Measurements from ENCODE around the gene DDX20.

DDX20 gene

DNA sequence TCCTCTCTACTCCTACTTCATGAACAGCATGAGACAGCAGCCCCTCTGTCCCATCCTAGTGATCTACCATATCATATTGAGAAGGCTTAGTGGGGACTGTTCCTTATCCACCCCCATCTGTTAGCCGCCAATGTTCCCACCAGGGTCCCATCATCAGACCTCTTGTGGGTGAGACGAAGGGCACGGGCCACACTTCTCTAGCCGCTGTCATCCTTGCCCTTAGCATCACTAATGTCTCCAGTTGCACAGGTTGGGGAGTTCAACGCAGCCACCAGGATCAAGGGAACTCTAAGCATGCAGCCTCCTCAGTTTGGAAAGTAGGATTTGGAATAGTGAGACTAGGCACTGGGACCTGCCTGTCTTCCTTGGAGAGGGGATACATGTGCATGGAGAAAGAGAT lies 36.6 kb upstream of the DDX20 start:
- TF ChIP-seq, protein P1, sequence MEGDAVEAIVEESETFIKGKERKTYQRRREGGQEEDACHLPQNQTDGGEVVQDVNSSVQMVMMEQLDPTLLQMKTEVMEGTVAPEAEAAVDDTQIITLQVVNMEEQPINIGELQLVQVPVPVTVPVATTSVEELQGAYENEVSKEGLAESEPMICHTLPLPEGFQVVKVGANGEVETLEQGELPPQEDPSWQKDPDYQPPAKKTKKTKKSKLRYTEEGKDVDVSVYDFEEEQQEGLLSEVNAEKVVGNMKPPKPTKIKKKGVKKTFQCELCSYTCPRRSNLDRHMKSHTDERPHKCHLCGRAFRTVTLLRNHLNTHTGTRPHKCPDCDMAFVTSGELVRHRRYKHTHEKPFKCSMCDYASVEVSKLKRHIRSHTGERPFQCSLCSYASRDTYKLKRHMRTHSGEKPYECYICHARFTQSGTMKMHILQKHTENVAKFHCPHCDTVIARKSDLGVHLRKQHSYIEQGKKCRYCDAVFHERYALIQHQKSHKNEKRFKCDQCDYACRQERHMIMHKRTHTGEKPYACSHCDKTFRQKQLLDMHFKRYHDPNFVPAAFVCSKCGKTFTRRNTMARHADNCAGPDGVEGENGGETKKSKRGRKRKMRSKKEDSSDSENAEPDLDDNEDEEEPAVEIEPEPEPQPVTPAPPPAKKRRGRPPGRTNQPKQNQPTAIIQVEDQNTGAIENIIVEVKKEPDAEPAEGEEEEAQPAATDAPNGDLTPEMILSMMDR (conservative IDR thresholded peaks at IDR 0.05; ENCODE audit: low read depth, low read length), result no peak
- no peak for DNase-seq (ENCODE audit: low read depth)
- no peak overlapping the region for H3K4me3 ChIP-seq (ENCODE audit: low read depth, low read length)

DNA sequence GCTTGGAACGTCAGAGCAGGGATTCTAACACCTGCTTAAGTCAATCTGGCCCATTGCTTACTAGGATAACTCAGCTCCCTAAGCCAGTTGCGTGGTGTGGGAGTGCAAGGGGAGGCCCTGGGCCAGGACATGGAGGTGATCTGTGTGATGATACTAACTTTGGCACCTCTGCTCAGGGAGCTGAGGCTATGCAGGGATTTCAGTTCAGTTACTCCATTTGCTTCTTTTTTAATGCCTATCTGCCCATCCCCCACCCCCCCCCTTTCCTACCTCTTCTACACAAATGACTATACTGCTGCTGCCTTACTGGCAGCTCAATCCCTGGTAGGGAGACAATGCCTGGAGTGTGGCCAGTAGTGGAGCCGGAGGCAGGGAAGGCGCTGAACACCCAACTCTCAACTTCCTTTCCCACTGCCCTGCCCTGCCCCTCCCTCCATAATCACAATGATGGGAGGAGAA lies 36.0 kb upstream of the DDX20 start:
- no peak for DNase-seq (ENCODE audit: low read depth)
- TF ChIP-seq, protein P1 (conservative IDR thresholded peaks at IDR 0.05; ENCODE audit: low read depth, low read length), result no peak
- H3K4me3 ChIP-seq (ENCODE audit: low read depth, low read length), result no peak overlapping the region

DNA sequence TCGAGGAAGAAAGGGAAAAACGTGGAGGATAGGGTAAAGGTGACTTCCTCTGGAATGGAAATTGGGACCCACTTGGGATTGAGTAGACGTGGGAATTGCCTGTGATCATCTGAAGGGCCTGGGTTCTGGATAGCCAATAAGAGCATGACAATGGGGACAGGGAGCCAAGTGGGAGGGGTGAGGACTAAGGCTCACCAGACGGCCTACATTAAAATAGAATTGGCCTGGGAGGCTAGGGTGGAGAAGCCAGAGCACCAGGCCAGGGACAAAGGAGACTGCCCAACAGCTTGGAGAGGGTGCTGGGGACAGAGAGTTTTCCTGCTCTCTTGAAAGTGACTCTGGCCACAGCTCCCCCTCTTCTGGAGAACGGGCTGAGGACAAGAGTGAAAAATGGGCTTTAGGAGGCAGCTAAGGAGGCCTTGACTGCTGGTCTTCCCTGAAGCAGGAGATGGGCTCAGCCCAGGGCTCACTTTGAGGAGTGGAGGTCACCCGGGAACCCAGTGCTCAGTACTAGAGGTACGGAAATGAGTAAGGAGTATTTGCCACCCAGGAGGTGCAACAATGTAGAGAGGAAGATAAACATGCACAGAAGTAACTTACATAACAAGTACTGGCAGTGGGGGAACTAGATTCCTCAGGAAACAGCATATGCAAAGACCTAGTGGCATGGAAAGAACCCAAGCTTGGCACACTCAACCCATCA lies 35.3 kb upstream of the DDX20 start:
- TF ChIP-seq, protein P1 (conservative IDR thresholded peaks at IDR 0.05; ENCODE audit: low read depth, low read length), result no peak
- H3K4me3 ChIP-seq (ENCODE audit: low read depth, low read length), result no peak overlapping the region
- DNase-seq (ENCODE audit: low read depth), result no peak

DNA sequence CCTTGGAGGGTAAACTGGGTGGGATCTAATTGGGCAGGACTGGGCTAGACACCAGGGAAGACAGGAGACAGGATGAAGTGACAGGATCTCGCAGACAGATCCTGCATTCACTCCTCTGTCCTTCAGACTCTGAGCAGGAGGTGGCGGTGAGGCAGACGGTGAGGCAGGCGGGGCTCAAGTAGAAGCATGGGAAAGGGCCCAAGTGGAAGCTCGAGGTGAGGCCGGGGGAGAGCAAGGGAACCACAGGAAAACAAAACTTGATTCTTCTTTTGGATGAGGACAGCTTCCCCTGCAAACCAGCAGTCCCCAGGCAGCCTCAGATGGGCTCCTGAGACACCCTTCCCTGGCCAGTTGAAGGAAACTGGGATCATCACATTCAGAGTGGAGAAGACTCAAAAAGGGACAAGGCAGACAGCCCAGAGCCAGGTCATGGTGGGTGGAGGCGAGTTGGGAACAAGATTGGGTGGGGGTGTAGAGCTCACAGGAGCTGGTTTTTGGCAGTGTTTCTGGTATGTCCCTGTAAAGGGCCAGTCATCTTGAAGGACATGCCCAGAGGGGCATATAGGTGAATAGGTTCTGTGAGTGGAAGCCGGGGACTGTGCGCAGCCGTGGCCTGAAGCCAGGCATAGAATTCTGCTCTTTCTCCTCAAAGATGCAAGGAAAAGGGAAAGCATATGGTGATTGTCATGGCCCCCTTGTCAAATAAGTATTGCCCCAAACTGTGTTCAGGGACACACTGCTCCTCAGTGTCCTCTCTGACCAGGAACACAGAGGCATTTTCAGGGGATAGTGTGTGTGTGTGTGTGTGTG lies 34.5 kb upstream of the DDX20 start:
- TF ChIP-seq, protein P1 (conservative IDR thresholded peaks at IDR 0.05; ENCODE audit: low read depth, low read length), result no peak
- no peak for DNase-seq (ENCODE audit: low read depth)
- H3K4me3 ChIP-seq (ENCODE audit: low read depth, low read length), result no peak overlapping the region

DNA sequence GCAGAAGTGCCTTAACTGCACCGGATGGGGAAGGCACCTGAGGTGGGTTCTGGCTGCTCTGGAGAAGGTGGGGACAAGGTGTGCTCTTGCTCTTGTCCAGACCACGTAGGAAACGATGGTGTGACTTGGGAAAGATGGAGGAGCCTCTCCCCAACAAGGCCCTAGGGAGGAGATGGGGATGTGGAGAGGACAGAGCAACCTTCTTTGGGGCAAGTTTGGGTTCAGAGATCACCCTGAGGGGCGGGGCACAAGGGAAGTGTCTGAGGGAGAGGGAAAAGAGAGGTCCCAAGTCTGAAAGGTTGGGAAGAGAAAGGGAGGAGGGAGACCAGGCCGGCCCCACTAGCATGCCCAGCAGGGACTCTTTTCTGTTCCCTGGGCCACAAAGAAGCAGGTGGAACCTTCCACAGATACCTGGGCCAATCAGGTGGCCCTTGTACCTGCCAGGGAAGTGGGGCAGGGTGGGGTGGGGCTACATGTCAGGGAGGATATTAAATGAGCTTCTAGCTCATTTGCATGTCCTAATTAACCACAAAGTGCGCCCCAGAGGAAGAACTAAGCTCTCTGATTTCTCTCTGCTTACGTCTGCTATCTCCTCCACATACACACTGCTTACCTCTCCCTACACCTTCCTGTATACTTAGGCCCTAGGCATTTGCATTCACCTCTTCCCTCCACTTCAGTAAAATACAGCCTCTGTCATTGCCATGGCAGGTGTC lies 32.5 kb upstream of the DDX20 start:
- TF ChIP-seq, protein P1 (conservative IDR thresholded peaks at IDR 0.05; ENCODE audit: low read depth, low read length), result no peak
- H3K4me3 ChIP-seq (ENCODE audit: low read depth, low read length), result no peak overlapping the region
- no peak for DNase-seq (ENCODE audit: low read depth)

DNA sequence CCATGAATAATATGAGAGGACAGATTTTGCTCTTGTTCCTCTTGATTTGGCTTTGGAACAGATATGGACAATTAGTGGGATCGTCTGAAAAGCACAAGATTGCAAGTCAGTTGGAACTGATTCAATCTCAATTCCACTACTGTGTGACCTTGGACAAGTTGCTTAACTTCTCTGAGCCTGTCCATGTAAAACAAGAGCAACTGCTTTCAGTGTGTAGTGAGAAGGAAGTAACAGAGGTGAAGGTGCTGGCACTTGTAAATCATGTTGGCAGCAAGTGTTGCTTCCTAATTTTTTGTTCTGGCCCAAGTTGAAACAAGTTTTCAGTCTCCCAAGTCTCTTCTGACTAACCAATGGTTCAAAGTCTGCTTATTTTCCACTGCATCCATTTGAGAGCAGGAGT lies 31.8 kb upstream of the DDX20 start:
- H3K4me3 ChIP-seq (ENCODE audit: low read depth, low read length), result no peak overlapping the region
- TF ChIP-seq, protein P1 (conservative IDR thresholded peaks at IDR 0.05; ENCODE audit: low read depth, low read length), result no peak
- no peak for DNase-seq (ENCODE audit: low read depth)
